H4 (cell line): ENCODE measurements around the gene MRPL43. TPM values are rescaled to one million over a fixed set of nuclear protein-coding genes. Genes with fewer than 3 reads are reported as not detected.

ENCODE experiments used
- DNase-seq: peaks from one replicate; pipeline ENCODE4 v3.0.0-alpha.2; 2015; ENCODE audit warnings: low spot score
- total RNA-seq: library from RNA; depleted of rRNA; stranded (reverse); fragments of >200 nt; shearing (Covaris generic); gene quantifications from 2 replicates; pipeline ENCODE4 v1.2.3, GENCODE V29; 2014

Gene MRPL43
- total RNA-seq, 1 experiment from 2014 or later: 105 TPM

DNA sequence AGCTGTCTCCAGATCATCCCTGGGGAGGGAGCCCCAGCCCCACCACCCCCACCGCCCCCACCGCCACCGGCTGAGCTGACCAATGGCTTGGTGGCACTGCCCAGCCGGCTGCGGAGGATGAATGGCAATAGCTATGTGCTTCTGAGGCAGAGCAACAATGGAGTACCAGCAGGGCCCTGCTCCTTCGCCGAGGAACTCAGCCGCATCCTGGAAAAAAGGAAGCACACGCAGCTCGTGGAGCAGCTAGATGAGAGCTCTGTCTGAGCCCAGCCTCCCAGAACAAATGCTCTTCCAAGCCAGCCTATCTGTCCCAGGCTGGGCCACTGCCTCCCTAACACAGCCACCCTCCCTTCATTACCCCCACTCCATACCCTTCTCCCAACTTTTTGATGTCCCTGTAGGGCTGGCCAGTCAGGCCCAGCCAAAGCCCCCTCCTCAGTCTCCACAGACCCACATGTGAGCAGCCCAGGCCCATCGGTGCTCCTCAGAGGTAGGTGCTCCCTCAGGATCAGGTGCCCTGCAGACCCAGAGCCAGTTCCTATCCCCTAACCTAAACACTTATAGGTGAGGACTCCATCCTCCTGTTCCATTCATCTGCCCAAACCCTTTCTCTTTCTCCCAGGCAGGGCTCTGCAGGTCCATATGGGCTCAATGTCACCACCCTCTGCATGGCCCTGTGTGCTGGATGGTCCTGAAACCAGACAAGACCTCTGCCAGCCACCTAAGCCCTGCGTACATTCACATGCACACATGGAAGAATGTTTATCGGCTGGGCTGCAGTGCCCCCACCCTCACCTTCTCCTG is 3.2 kb downstream of the MRPL43 start:
- DNase-seq: no peak

- no peak for DNase-seq
Observed at GRCh38 chr10:100982916-100983830, 4.1 kb downstream of the MRPL43 start.

DNA sequence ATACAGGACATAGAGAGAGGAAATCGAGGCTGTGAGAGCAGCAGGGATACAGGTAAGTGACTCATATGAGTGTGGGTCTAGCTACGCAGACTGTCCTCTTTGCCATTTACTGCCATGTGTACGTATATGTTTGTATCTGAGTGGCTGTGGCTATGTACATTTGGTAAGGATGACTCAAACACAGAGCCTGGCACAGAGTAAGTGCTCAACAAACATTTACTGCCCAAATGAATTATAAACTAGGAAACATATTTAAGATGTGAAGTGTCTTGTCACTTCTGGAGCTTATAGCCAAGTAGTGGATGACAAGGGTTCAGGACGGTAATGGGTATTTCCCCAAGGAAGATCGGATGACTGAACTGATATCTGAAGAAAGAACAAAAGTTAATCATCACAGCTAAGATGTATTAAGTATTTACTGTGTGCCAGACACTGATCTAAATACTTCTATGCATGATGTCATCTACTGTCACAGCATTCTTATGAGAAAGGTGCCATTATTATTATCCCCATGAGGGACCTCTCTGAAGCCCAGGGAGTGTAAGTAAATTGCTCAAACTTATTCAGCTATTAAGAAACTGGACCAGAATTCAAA is 6.0 kb downstream of the MRPL43 start:
- DNase-seq: no peak

DNA sequence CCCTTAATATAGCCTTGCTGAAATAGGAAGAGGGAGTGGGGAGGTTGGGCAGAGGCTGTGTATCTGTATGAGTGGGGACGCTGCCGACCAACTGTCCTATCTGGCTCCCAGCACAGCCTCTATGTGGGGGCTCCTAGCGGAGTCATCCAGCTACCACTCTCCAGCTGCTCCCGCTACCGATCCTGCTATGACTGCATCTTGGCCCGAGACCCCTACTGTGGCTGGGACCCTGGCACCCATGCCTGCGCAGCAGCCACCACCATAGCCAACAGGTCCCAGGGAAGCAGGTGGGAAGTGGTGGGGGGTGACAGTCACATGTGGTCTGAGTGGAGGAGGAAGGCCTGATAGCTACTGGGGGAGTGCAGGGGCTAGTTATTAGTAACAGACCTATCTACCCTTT is 6.6 kb downstream of the MRPL43 start:
- DNase-seq: no peak

GRCh38 chr10:100980311-100980710 is 7.0 kb downstream of the MRPL43 start:
- no peak for DNase-seq

DNA sequence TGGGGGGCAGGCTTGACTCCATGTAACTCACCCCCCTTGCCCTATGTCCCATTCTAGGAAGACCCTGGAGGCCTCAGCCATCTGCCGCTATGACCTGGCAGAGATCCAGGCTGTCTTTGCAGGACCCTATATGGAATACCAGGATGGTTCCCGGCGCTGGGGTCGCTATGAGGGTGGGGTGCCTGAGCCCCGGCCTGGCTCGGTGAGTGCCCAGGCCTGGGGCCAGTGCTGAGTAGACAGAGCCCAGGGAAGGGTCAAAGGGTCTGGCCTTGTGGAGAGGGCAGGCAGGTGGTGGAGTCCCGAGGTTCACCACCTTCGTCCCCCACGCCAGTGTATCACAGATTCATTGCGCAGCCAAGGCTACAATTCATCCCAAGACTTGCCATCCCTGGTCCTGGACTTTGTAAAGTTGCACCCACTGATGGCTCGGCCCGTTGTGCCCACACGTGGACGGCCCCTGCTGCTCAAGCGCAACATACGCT is 7.5 kb downstream of the MRPL43 start:
- DNase-seq: no peak

GRCh38 chr10:100978901-100979195 is 8.4 kb downstream of the MRPL43 start:
- DNase-seq: no peak

DNA sequence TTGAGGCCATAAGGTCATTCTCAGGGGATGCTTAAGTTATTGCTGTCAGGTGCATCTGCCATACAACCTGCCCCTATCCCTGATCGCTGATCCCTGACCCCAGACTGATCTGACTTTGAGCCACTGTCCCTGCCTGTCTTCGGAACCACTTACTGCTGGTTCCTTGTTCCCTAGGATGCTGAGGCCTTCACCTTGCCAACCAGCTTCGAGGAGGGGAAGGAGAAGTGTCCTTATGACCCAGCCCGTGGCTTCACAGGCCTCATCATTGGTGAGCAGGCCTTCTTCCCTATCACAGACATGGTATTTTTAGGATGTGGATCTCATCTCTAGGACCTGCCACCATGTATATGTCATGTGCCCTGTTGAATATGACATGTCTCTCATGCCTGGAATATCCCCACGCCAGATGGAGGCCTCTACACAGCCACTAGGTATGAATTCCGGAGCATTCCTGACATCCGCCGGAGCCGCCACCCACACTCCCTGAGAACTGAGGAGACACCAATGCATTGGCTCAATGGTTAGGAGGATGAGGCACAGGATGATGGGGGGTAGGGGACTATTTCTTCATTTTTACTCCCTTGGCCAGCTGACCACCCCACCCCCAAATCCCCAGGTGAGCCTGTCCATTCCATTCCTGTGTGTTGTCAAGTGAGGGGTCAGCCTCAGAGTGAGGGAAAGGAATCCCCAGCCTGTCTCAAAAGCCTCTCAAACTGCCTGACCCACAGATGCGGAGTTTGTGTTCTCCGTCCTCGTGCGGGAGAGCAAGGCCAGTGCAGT is 9.0 kb downstream of the MRPL43 start:
- DNase-seq: no peak

DNA sequence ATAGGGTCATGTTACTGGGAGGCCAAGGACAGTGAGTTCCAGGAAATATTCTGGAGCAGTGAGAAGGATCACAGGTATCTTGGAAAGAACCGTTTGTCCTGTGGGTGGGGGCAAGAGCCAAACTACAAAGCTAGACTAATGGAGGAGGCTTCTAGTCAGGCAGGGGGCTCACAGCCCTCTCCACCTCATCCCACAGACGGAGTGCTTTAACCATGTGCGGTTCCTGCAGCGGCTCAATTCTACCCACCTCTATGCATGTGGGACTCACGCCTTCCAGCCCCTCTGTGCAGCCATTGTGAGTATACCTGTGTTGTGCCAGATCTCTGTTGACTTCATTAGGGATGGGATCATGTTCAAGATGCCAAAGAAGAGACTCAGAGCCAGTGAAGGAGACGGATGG is 9.9 kb downstream of the MRPL43 start:
- no peak for DNase-seq

- DNase-seq: no peak
Observed at GRCh38 chr10:100976906-100977305, 10.4 kb downstream of the MRPL43 start.

DNA sequence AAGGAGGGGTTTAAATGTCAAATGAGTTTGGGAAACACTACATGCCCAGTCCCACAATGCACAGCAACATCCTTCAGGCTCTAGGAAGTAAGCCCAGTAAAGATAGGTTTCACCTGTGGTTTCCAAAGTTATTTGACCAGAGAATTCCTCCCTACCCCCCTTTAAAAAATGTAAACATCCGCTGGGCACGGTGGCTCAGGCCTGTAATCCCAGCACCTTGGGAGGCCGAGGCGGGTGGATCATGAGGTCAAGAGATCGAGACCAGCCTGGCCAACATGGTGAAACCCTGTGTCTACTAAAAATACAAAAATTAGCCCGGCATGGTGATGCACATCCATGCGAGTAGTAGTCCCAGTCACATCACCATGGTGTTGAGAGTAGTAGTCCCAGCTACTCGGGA is 11.9 kb downstream of the MRPL43 start:
- peak; percentile 36 for DNase-seq

- no peak for DNase-seq
Observed at GRCh38 chr10:100972904-100973535, 14.3 kb downstream of the MRPL43 start.

DNA sequence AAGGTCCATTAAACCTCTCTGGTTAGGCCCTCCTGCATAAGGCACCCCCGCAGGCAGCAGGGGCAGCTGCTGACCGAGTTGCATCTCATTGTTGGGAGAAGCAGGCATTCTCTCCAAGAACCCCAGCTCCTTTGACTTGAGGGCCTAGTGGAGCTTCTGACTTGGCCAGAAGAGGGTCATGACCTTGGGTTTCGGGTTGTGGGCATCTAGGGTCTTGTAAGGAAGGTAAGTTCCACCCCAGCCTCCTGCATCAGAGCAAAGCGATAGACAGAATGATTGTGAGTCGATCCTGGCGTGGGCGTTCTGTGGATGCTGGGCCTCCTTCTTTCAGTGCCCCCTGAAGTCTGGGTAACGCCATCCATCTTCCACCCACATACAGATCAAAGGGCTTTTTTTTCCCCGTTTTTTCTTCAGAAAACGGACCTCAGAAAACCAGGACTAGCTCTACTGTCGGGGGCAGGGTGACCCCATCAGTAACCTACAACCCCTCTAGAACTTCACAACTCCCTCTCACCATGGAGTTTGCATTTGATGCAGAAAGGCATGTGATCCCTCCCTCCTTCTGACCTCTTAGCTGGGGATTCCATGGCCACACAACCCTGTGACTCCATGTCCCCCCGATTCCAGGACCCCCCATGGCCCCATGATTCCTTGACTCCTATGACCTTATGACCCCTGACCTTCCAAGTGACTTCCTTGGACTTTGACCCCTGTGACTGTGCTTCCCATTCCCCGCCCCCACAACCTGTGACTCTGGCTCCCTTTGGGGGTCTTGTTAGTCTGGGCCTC is 15.0 kb downstream of the MRPL43 start:
- no peak for DNase-seq

DNA sequence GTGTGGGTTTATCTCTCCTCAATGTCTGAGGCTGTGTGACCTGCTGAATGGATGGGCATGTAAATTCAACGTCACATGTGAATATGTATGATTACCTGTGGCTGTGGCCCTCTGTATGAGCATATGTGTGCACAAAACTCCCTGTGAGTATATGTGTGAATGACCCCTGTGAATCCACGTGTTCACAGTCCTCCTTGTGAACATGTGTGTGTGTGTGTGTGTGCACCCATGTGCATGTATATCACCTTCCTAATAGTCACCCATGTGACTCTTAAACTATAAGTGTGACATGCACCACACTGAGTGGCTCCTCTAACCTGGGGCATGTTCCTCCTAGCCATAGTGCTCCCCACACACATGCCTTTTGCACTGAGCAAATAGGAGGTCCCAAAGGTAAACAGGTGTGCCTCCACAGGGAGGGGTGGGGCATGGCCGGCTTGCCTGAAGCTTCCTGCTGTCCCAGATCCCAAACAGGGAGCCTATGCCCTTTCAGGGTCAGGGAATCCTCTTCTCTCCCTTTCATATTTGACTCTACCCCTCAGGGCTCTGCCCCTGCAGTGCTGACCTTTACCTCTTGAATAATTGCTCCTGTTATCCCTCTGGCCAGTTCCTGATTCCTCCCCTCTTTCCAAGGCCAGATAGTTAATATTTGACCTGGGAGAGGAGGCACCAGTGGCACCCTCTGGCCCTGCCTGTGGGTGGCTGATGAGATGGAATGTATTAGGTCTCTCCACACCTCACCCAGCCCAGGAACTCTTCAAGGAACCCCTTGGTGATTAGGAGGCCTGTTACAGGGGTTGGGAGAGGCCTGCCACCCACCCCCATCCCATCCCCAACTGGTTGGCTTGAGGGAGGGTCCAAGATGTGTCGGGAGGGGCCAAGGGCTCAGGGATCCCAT is 16.1 kb downstream of the MRPL43 start:
- DNase-seq: no peak

- DNase-seq: no peak
Observed at GRCh38 chr10:100970076-100970913, 17.0 kb downstream of the MRPL43 start.

GRCh38 chr10:100969187-100970075 is 17.9 kb downstream of the MRPL43 start, which contains the start of gene SEMA4G:
Gene SEMA4G, plus strand, starts transcription at chr10:100969504. Its CDS starts 3,409 bp downstream, at chr10:100972913.
- no peak for DNase-seq

DNA sequence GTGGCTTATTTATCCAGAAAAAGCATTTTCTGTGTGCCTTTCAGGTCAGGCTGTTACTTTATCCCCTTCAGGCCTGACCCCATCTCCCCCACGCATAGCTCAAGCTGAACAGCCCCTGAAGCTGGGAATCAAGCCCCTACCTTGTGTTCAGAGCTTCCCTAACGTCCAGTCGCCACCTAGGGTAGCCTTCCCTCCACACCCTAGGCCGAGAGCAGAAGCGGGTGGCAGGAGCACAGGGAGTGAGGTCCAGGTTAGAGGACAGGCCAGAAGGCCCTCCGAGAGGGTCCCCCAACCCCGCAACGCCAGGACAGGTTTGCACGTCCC is 18.5 kb downstream of the MRPL43 start:
- DNase-seq: no peak
